K562 (cell line): ENCODE results near the gene EPHB4. TPM values are rescaled to one million over a fixed set of nuclear protein-coding genes. Genes with fewer than 3 reads are reported as not detected.

Source experiments
- CSDE1 ChIP-seq, 2 experiments: fragments of 450-650 bp; IDR thresholded peaks; 2 replicates each; pipeline ENCODE4 v1.6.1; 2016; ENCODE audit warnings: mild to moderate bottlenecking in 1 of 2
- FOXJ2 ChIP-seq: fragments of 200-800 bp; sonication (Bioruptor generic); IDR thresholded peaks from 2 replicates; pipeline ENCODE4 v1.6.1; 2016; ENCODE audit warnings: missing genetic modification characterization, missing compliant biosample characterization
- HNRNPUL1 ChIP-seq: fragments of 200-400 bp; formaldehyde crosslinking; IDR thresholded peaks from 2 replicates; pipeline ENCODE4 v1.6.1; 2017; ENCODE audit warnings: low read length
- KAT8 ChIP-seq: fragments of 450-650 bp; IDR thresholded peaks from 2 replicates; pipeline ENCODE4 v1.6.1; 2016; ENCODE audit warnings: low read depth, mild to moderate bottlenecking
- MAZ ChIP-seq, 2 experiments: fragments of 450-650 bp in 1 of 2; sonication (generic) in 1 of 2; formaldehyde crosslinking; IDR thresholded peaks in 1 of 2; conservative IDR thresholded peaks in 1 of 2; 2 replicates each; pipeline versions ENCODE4 v1.4.0 to v1.5.0; 2020; ENCODE audit warnings: mild to moderate bottlenecking in 1 of 2, missing genetic modification reagents in 1 of 2
- MEIS2 ChIP-seq: fragments of 450-650 bp; IDR thresholded peaks from 2 replicates; pipeline ENCODE4 v1.6.1; 2014; ENCODE audit warnings: mild to moderate bottlenecking; ENCODE audit not compliant: partially characterized antibody
- MTF1 ChIP-seq: fragments of 250-450 bp; sonication (Bioruptor Pico); IDR thresholded peaks from 2 replicates; pipeline ENCODE4 v1.9.0; 2021; ENCODE audit warnings: moderate library complexity, mild to moderate bottlenecking, inconsistent platforms, borderline replicate concordance
- NCOA1 ChIP-seq: fragments of 450-650 bp; IDR thresholded peaks from 2 replicates; pipeline ENCODE4 v1.6.1; 2016; ENCODE audit warnings: low read depth
- NFIC ChIP-seq: fragments of 450-650 bp; IDR thresholded peaks from 2 replicates; pipeline ENCODE4 v1.6.1; 2017; ENCODE audit warnings: mild to moderate bottlenecking, inconsistent platforms
- NR2C1 ChIP-seq, 2 experiments: fragments of 450-650 bp; IDR thresholded peaks; 2 replicates each; pipeline ENCODE4 v1.6.1; 2017; ENCODE audit warnings: mild to moderate bottlenecking in 2 of 2, antibody characterized with exemption in 1 of 2, inconsistent platforms in 1 of 2, missing compliant biosample characterization in 1 of 2, missing genetic modification characterization in 1 of 2
- SRSF7 ChIP-seq: fragments of 200-400 bp; formaldehyde crosslinking; optimal IDR thresholded peaks from 2 replicates; pipeline ENCODE3; 2017; ENCODE audit warnings: mild to moderate bottlenecking, low read depth, low read length
- TBL1XR1 ChIP-seq, 2 experiments: IDR thresholded peaks; 2 replicates each; pipeline ENCODE4 v1.6.1; 2012; ENCODE audit warnings: improper control_type of control experiment in 2 of 2, low read length in 2 of 2, mild to moderate bottlenecking in 1 of 2
- TCF15 ChIP-seq: fragments of 250-450 bp; sonication (Bioruptor Pico); IDR thresholded peaks from 2 replicates; pipeline ENCODE4 v1.8.0; 2022; ENCODE audit warnings: moderate library complexity, mild to moderate bottlenecking, inconsistent platforms
- XRCC3 ChIP-seq: fragments of 450-650 bp; IDR thresholded peaks from 2 replicates; pipeline ENCODE4 v1.6.1; 2017; ENCODE audit warnings: mild to moderate bottlenecking, moderate library complexity
- XRCC4 ChIP-seq: IDR thresholded peaks from one replicate; pipeline ENCODE4 v1.6.1; 2011; ENCODE audit not compliant: insufficient read depth, insufficient read length; ENCODE audit errors: extremely low read depth
- ZBED1 ChIP-seq: IDR thresholded peaks from 2 replicates; pipeline ENCODE4 v1.6.1; 2014
- ZBTB17 ChIP-seq: fragments of 450-650 bp; formaldehyde crosslinking; IDR thresholded peaks from 2 replicates; pipeline ENCODE4 v1.4.0; 2020; ENCODE audit warnings: mild to moderate bottlenecking
- ZC3H8 ChIP-seq: fragments of 450-650 bp; IDR thresholded peaks from 2 replicates; pipeline ENCODE4 v1.6.1; 2017
- ZNF445 ChIP-seq: fragments of 250-450 bp; sonication (Bioruptor Pico); IDR thresholded peaks from 2 replicates; pipeline ENCODE4 v1.4.0; 2020; ENCODE audit warnings: low read depth, mild to moderate bottlenecking, moderate library complexity
- ZNF639 ChIP-seq, 2 experiments: fragments of 200-800 bp in 1 of 2; sonication (Bioruptor generic) in 1 of 2; sonication (generic) in 1 of 2; formaldehyde crosslinking in 1 of 2; IDR thresholded peaks in 1 of 2; conservative IDR thresholded peaks in 1 of 2; 2 replicates each; pipeline versions ENCODE4 v1.5.0 to v1.6.1; 2016 to 2020; ENCODE audit warnings: missing compliant biosample characterization in 1 of 2, missing genetic modification characterization in 1 of 2, missing genetic modification reagents in 1 of 2
- ZNF644 ChIP-seq: fragments of 200-800 bp; sonication (Bioruptor generic); IDR thresholded peaks from 2 replicates; pipeline ENCODE4 v1.6.1; 2016; ENCODE audit warnings: low read depth, missing genetic modification characterization, missing compliant biosample characterization
- ZNF668 ChIP-seq: fragments of 250-450 bp; sonication (Bioruptor Pico); IDR thresholded peaks from 2 replicates; pipeline ENCODE4 v1.8.0; 2022; ENCODE audit warnings: mild to moderate bottlenecking, inconsistent platforms
- ZNF707 ChIP-seq: fragments of 250-450 bp; sonication (Bioruptor Pico); conservative IDR thresholded peaks from 2 replicates; pipeline ENCODE4 v1.8.0; 2022; ENCODE audit warnings: inconsistent platforms, mild to moderate bottlenecking, moderate library complexity
- polyA plus RNA-seq, 8 experiments: library from polyadenylated mRNA; depleted of rRNA in 4 of 8; stranded (reverse) in 5 of 8; unstranded in 3 of 8; fragments of >200 nt; fragmentation: Nextera tagmentation in 2 of 8; fragmentation: Illumina TruSeq in 1 of 8; extraction: Ambion mirVana in 2 of 8; extraction: Trizol in 1 of 8; gene quantifications; 2 replicates each; pipeline versions ENCODE4 v1.2.1 to v1.2.3, GENCODE V29; 2011 to 2014; ENCODE audit warnings: inconsistent platforms in 1 of 8, missing spikeins in 1 of 8
- total RNA-seq, 7 experiments: library from RNA; depleted of rRNA in 6 of 7; stranded (reverse); fragments of >200 nt in 6 of 7; fragmentation: Illumina TruSeq in 2 of 7; extraction: Trizol in 2 of 7; gene quantifications; 2 replicates each; pipeline versions ENCODE4 v1.2.1 to v1.2.3, GENCODE V29; 2011 to 2021; ENCODE audit warnings: low replicate concordance in 1 of 7
- TF ChIP-seq, protein P1 (sequence below): sonication (generic); formaldehyde crosslinking; IDR thresholded peaks from 2 replicates; pipeline ENCODE4 v1.8.1; 2023; ENCODE audit warnings: mild to moderate bottlenecking, missing genetic modification reagents, moderate library complexity

EPHB4 gene
- total and polyA plus RNA-seq, 9 of the 15 experiments (the other 6 are each of a cell fraction or from before 2014, with no cell fraction given) = 1.2 to 82.1 (median 37.9) TPM

- TF ChIP-seq FOXJ2 (tag) (no peak), KAT8 (no peak), SRSF7 (no peak), ZNF707 (no peak), TCF15 (CRISPR knock-in tag) (no peak), ZNF668 (CRISPR knock-in tag) (no peak), ZNF644 (tag) (no peak), NCOA1 (peak; percentile 61; the same call in 1 of the 2 replicates), MTF1 (CRISPR knock-in tag) (no peak), CSDE1 (IDR thresholded peaks at IDR 0.05) (no peak), ZBTB17 (CRISPR knock-in tag) (no peak), MEIS2 (no peak), TBL1XR1 (IDR thresholded peaks at IDR 0.05; ENCODE audit: low read length in 2 of 2) (peak; percentile 76 to 81), XRCC4 (no peak), ZC3H8 (no peak), XRCC3 (no peak), NR2C1 (IDR thresholded peaks at IDR 0.05) (no peak; the same call in 1 of the 2 replicates), NR2C1 (tag; IDR thresholded peaks at IDR 0.05) (peak; percentile 19; the same call in 1 of the 2 replicates), ZNF445 (CRISPR knock-in tag) (no peak), MAZ (CRISPR knock-in tag; conservative IDR thresholded peaks at IDR 0.05 in 1 of 2, IDR thresholded peaks at IDR 0.05 in 1 of 2) (peak; percentile 15 to 34; a peak in 1 of 4 replicates), HNRNPUL1 (no peak), ZBED1 (no peak), ZNF639 (CRISPR knock-in tag; conservative IDR thresholded peaks at IDR 0.05 in 1 of 2, IDR thresholded peaks at IDR 0.05 in 1 of 2) (peak in 1 of 2 experiments; percentile 56; a peak in 1 of 4 replicates), NFIC (peak; percentile 97)
- TF ChIP-seq, protein P1, sequence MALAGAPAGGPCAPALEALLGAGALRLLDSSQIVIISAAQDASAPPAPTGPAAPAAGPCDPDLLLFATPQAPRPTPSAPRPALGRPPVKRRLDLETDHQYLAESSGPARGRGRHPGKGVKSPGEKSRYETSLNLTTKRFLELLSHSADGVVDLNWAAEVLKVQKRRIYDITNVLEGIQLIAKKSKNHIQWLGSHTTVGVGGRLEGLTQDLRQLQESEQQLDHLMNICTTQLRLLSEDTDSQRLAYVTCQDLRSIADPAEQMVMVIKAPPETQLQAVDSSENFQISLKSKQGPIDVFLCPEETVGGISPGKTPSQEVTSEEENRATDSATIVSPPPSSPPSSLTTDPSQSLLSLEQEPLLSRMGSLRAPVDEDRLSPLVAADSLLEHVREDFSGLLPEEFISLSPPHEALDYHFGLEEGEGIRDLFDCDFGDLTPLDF (CRISPR knock-in tag) = no peak
Observed at GRCh38 chr7:100829150-100829716, 1.9 kb upstream of the EPHB4 start (continued).
